OCI-LY3 (cell line): ENCODE results near the gene C5.

Experiments used
- H2AFZ ChIP-seq: fragments of 200-600, 300-600 bp; shearing (Covaris generic); 2 replicates; pipeline ENCODE4 v1.6.0; 2014; ENCODE audit warnings: antibody characterized with exemption, low read depth, low read length
- H3K27ac ChIP-seq: fragments of 200-600, 300-600 bp; sonication (generic); 2 replicates; pipeline ENCODE4 v1.5.1; 2014; ENCODE audit warnings: mild to moderate bottlenecking, low read length, moderate library complexity, mixed read lengths
- H3K27me3 ChIP-seq: fragments of 200-600, 300-600 bp; sonication (generic); 2 replicates; pipeline ENCODE4 v1.6.1; 2014; ENCODE audit warnings: low read depth, low read length, mixed read lengths
- H3K36me3 ChIP-seq: fragments of 200-600, 300-600 bp; sonication (generic); replicated peaks from 2 replicates; pipeline ENCODE3; 2014; ENCODE audit warnings: low read depth, low read length, mixed read lengths
- H3K4me1 ChIP-seq: fragments of 300-600, 200-600 bp; sonication (generic); 2 replicates; pipeline ENCODE4 v1.6.1; 2014; ENCODE audit warnings: low read length, mixed read lengths
- H3K4me2 ChIP-seq: fragments of 200-600, 300-600 bp; sonication (generic); 2 replicates; pipeline ENCODE4 v1.6.1; 2014; ENCODE audit warnings: low read length, mixed read lengths
- H3K4me3 ChIP-seq: fragments of 300-600, 200-600 bp; sonication (generic); 2 replicates; pipeline ENCODE4 v1.5.1; 2014; ENCODE audit warnings: antibody characterized with exemption, mild to moderate bottlenecking, low read length, moderate library complexity
- H3K79me2 ChIP-seq: fragments of 300-600, 200-600 bp; shearing (Covaris generic); 2 replicates; pipeline ENCODE4 v1.6.1; 2014; ENCODE audit warnings: mild to moderate bottlenecking, low read length, mixed read lengths
- H3K9ac ChIP-seq: fragments of 300-600, 200-600 bp; shearing (Covaris generic); 2 replicates; pipeline ENCODE4 v1.6.0; 2014; ENCODE audit warnings: mild to moderate bottlenecking, low read length, moderate library complexity
- H3K9me3 ChIP-seq: fragments of 200-600, 300-600 bp; shearing (Covaris generic); 2 replicates; pipeline ENCODE4 v1.6.1; 2014; ENCODE audit warnings: low read length, mixed read lengths; ENCODE audit not compliant: insufficient read depth
- H4K20me1 ChIP-seq: fragments of 200-600, 300-600 bp; sonication (generic); 2 replicates; pipeline ENCODE4 v1.6.1; 2016; ENCODE audit warnings: low read length, mixed read lengths; ENCODE audit not compliant: insufficient read depth
- EZH2phosphoT487 ChIP-seq: fragments of 200-600 bp; shearing (Covaris generic); IDR thresholded peaks from 2 replicates; pipeline ENCODE4 v1.6.1; 2018; ENCODE audit warnings: antibody characterized with exemption, mixed run types, low read depth
- TF ChIP-seq, protein P1 (sequence below): fragments of 200-600, 300-600 bp; sonication (generic); IDR thresholded peaks from 2 replicates; pipeline ENCODE4 v1.5.1; 2014; ENCODE audit warnings: antibody characterized with exemption, low read length, low read depth

The C5 gene

DNA sequence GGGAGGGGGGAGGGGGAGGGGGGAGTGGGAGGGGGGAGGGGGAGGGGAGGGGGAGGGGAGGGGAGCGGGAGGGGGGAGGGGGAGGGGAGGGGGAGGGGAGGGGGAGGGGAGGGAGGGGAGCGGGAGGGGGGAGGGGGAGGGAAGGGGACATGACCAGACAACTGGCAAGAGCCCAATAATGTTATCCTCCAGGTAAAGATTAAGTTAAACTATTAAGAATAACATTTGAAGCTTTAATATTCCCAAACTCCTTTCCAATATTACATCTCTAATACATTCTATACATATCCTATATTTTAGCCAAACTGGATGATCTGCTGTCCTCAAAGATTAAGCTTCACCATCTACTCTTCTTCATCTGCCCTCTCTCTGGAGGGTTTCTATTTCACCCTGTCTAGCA is 25.8 kb downstream of the C5 start:
- Histone ChIP-seq H3K9me3 (no peaks in the 10 kb centered on the region), H3K27ac (no peak overlapping the region), H3K36me3 (no peaks in the 10 kb centered on the region), H3K9ac (no peak overlapping the region), H3K79me2 (no peaks in the 10 kb centered on the region), H4K20me1 (no peaks in the 10 kb centered on the region), H3K27me3 (no peaks in the 10 kb centered on the region), H3K4me1 (no peaks in the 10 kb centered on the region), H3K4me3 (no peak overlapping the region), H2AFZ (no peak overlapping the region), H3K4me2 (no peak overlapping the region)
- TF ChIP-seq, protein P1, sequence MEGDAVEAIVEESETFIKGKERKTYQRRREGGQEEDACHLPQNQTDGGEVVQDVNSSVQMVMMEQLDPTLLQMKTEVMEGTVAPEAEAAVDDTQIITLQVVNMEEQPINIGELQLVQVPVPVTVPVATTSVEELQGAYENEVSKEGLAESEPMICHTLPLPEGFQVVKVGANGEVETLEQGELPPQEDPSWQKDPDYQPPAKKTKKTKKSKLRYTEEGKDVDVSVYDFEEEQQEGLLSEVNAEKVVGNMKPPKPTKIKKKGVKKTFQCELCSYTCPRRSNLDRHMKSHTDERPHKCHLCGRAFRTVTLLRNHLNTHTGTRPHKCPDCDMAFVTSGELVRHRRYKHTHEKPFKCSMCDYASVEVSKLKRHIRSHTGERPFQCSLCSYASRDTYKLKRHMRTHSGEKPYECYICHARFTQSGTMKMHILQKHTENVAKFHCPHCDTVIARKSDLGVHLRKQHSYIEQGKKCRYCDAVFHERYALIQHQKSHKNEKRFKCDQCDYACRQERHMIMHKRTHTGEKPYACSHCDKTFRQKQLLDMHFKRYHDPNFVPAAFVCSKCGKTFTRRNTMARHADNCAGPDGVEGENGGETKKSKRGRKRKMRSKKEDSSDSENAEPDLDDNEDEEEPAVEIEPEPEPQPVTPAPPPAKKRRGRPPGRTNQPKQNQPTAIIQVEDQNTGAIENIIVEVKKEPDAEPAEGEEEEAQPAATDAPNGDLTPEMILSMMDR, result no peak
- TF ChIP-seq EZH2phosphoT487, result no peak

DNA sequence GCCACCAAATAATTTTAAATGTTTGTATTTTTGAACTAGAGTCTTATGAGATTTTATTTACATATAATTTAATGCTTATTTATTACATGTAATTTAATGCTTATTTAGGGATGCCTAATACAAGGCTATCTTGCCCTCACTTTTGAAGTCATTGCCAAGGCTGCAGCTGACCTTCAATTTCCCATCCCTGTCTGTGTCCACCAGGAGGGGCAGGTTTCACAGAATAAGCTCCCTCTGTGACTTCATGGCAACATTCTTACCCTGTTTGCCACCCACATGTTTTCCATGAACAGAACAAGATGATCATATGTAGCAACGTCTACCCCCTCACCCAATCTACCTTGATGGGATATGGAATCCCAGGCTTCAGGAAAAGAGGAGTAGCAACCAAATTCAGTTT is 27.0 kb downstream of the C5 start:
- H2AFZ ChIP-seq, result no peak overlapping the region
- H3K4me2 ChIP-seq, result no peak overlapping the region
- H3K27ac ChIP-seq, result no peak overlapping the region
- no peaks in the 10 kb centered on the region for H3K4me1 ChIP-seq
- no peak overlapping the region for H3K9ac ChIP-seq
- no peaks in the 10 kb centered on the region for H4K20me1 ChIP-seq
- H3K36me3 ChIP-seq, result no peaks in the 10 kb centered on the region
- no peaks in the 10 kb centered on the region for H3K79me2 ChIP-seq
- no peaks in the 10 kb centered on the region for H3K27me3 ChIP-seq
- H3K4me3 ChIP-seq, result no peak overlapping the region
- TF ChIP-seq, protein P1, result no peak
- no peak for TF ChIP-seq EZH2phosphoT487
- no peaks in the 10 kb centered on the region for H3K9me3 ChIP-seq

DNA sequence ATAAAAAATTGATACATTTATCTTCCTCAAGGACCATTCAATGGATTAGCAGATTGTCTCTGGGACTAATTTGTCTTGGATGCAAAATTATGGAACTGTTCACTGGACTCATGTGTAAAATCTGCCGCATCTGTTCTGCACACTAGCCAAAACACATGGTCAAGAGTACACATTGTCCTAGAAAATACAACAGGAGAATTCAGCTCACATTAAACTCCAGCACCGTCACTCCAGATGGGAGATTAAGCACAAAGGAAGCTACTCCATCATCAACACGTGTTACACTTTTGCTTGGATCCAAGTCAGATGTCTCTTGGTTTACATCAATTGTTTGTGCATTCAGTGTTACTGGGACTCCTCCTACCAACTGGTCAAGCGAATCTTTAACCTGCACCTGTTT is 28.8 kb downstream of the C5 start:
- Histone ChIP-seq H3K4me3 (no peak overlapping the region), H3K4me2 (no peak overlapping the region), H3K9me3 (no peaks in the 10 kb centered on the region), H4K20me1 (no peaks in the 10 kb centered on the region), H3K4me1 (no peaks in the 10 kb centered on the region), H3K27ac (no peak overlapping the region), H3K79me2 (no peaks in the 10 kb centered on the region), H3K9ac (no peak overlapping the region), H2AFZ (no peak overlapping the region), H3K36me3 (no peaks in the 10 kb centered on the region), H3K27me3 (no peaks in the 10 kb centered on the region)
- TF ChIP-seq, protein P1, result no peak
- no peak for TF ChIP-seq EZH2phosphoT487

DNA sequence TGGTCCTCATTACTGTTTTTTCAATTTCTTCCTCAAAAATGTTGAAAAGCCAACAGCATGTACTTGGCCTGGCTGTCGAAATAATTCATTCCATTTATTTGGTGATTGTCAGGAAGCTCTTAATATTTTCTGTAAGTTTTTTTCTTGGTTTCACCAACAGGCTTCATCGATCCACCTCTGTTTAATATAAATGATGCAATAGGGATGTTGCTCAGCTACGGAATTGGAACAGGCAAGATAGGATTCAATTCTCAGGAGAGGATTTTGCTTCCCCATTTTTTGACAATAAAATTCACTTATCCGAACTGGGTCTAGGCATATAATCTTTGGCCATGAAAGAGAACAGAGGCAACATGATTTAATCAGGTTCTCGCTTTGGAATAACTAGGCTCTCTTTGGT is 30.8 kb downstream of the C5 start:
- no peaks in the 10 kb centered on the region for H4K20me1 ChIP-seq
- no peaks in the 10 kb centered on the region for H3K27me3 ChIP-seq
- no peak overlapping the region for H3K4me2 ChIP-seq
- H3K9me3 ChIP-seq, result no peaks in the 10 kb centered on the region
- no peak for TF ChIP-seq EZH2phosphoT487
- TF ChIP-seq, protein P1, result no peak
- H3K4me1 ChIP-seq, result no peaks in the 10 kb centered on the region
- no peak overlapping the region for H2AFZ ChIP-seq
- no peak overlapping the region for H3K27ac ChIP-seq
- H3K79me2 ChIP-seq, result no peaks in the 10 kb centered on the region
- no peak overlapping the region for H3K4me3 ChIP-seq
- no peaks in the 10 kb centered on the region for H3K36me3 ChIP-seq
- H3K9ac ChIP-seq, result no peak overlapping the region
